ENCODE measurements around the gene TINCR. TPM values are rescaled to one million over a fixed set of nuclear protein-coding genes. Genes with fewer than 3 reads are reported as not detected.
"Not testable (repeated sequence)": the region's sequence is repeated elsewhere in the genome, so short reads cannot be mapped to it uniquely, and the experiment has no call there.

The TINCR gene
- total RNA-seq, 2 experiments from 2014 or later, result 0.38 to 0.50 TPM

- no peaks in the 10 kb centered on the region for H3K9me3 Mint-ChIP-seq
- no peaks in the 10 kb centered on the region for H3K36me3 Mint-ChIP-seq (ENCODE audit: low read depth)
- ChIA-PET CTCF (no interaction called here), POLR2A (no interaction called here)
- no peak for TF ChIP-seq CTCF (IDR thresholded peaks at IDR 0.05)
- H3K4me3 Mint-ChIP-seq, result no peak overlapping the region
- no peak overlapping the region for H3K27ac Mint-ChIP-seq
- ATAC-seq, result no peak
- intact Hi-C loops (cut with micrococcal nuclease), result no loop called here
- H3K4me1 Mint-ChIP-seq (ENCODE audit: low read depth), result peaks cover 3% of the 10 kb centered on the region
- DNase-seq, result no peak
- H3K27me3 Mint-ChIP-seq, result peaks cover 1% of the 10 kb centered on the region
Measured at GRCh38 chr19:5545051-5545450, 22.7 kb downstream of the TINCR start.

GRCh38 chr19:5542665-5543064 is 25.1 kb downstream of the TINCR start:
- no peaks in the 10 kb centered on the region for H3K9me3 Mint-ChIP-seq
- H3K36me3 Mint-ChIP-seq (ENCODE audit: low read depth), result no peaks in the 10 kb centered on the region
- no peak for DNase-seq
- ATAC-seq, result no peak
- no peaks in the 10 kb centered on the region for H3K4me1 Mint-ChIP-seq (ENCODE audit: low read depth)
- H3K27ac Mint-ChIP-seq, result no peak overlapping the region
- intact Hi-C loops (cut with micrococcal nuclease), result no loop called here
- CTCF ChIA-PET, result interaction anchor here (1.2 kb wide), 1 partner anchor 19 kb away, joined by 3 read pairs; no protein-coding TSS in a partner anchor
- no peak overlapping the region for H3K4me3 Mint-ChIP-seq
- POLR2A ChIA-PET, result no interaction called here
- TF ChIP-seq CTCF (IDR thresholded peaks at IDR 0.05), result no peak
- peaks cover 8% of the 10 kb centered on the region for H3K27me3 Mint-ChIP-seq

- Mint-ChIP-seq H3K36me3 (ENCODE audit: low read depth) (no peaks in the 10 kb centered on the region), H3K27ac (no peak overlapping the region), H3K27me3 (peaks cover 9% of the 10 kb centered on the region), H3K4me3 (no peak overlapping the region), H3K9me3 (no peaks in the 10 kb centered on the region), H3K4me1 (ENCODE audit: low read depth) (no peaks in the 10 kb centered on the region)
- TF ChIP-seq CTCF (IDR thresholded peaks at IDR 0.05), result no peak
- CTCF ChIA-PET, result no interaction called here
- DNase-seq (no peak), ATAC-seq (no peak)
- POLR2A ChIA-PET, result no interaction called here
- intact Hi-C loops (cut with micrococcal nuclease), result no loop called here
Measured at GRCh38 chr19:5541456-5541855, 26.3 kb downstream of the TINCR start.

- intact Hi-C loops (cut with micrococcal nuclease), result no loop called here
Measured at GRCh38 chr19:5540208-5540607, 27.5 kb downstream of the TINCR start.

DNA sequence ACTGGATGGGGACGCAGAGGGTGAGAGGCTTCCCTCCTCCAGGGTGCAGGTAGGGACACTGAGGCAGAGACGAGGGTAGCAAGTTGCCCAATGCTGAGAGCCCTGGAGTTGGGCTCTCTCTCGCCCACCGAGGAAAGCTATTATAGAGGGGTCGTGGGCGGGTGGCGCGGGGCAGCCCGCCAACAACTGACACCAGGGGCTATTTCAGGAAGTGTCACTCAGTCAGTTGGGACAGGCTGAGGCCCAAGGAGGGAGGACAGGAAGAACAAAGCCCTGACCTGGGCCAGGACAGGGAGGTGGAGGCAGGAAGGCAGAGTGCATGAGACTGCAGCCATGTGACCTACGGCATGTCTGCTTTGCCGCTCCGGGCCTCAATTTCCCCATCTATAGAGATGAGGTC is 29.9 kb downstream of the TINCR start:
- CTCF ChIA-PET, result interaction anchor here (1.0 kb wide), 1 partner anchor 9 kb away, joined by 4 read pairs; no protein-coding TSS in a partner anchor

More at GRCh38 chr19:5540208-5540607, 27.5 kb downstream of the TINCR start:
- TF ChIP-seq CTCF (IDR thresholded peaks at IDR 0.05), result no peak
- Mint-ChIP-seq H3K9me3 (peaks cover 2% of the 10 kb centered on the region), H3K27me3 (peaks cover 14% of the 10 kb centered on the region), H3K4me3 (no peak overlapping the region), H3K4me1 (ENCODE audit: low read depth) (no peaks in the 10 kb centered on the region), H3K36me3 (ENCODE audit: low read depth) (peaks cover 2% of the 10 kb centered on the region), H3K27ac (no peak overlapping the region)
- ATAC-seq, result no peak
- no peak for DNase-seq
- CTCF ChIA-PET, result no interaction called here
- POLR2A ChIA-PET, result interaction anchor here (0.7 kb wide), 1 partner anchor 86 kb away, joined by 3 read pairs; no protein-coding TSS in a partner anchor

GRCh38 chr19:5536982-5537579 is 30.7 kb downstream of the TINCR start:
- H3K36me3 Mint-ChIP-seq (ENCODE audit: low read depth); ATAC-seq; H3K27ac Mint-ChIP-seq; intact Hi-C loops (cut with micrococcal nuclease); H3K4me3 Mint-ChIP-seq; H3K4me1 Mint-ChIP-seq (ENCODE audit: low read depth); DNase-seq; POLR2A ChIA-PET: not testable (repeated sequence)
- Mint-ChIP-seq H3K9me3 (peaks cover 16% of the 10 kb centered on the region), H3K27me3 (peaks cover 18% of the 10 kb centered on the region)
- CTCF ChIA-PET, result interaction anchor here (0.6 to 1.5 kb wide), 3 partner anchors 10 to 184 kb away, joined by 3 to 6 read pairs (median 4); no protein-coding TSS in a partner anchor

More for the DNA sequence above, 29.9 kb downstream of the TINCR start:
- peaks cover 15% of the 10 kb centered on the region for H3K9me3 Mint-ChIP-seq
- H3K4me1 Mint-ChIP-seq (ENCODE audit: low read depth), result no peaks in the 10 kb centered on the region
- H3K27ac Mint-ChIP-seq, result no peak overlapping the region
- DNase-seq (no peak), ATAC-seq (no peak)
- peaks cover 17% of the 10 kb centered on the region for H3K27me3 Mint-ChIP-seq
- intact Hi-C loops (cut with micrococcal nuclease), result no loop called here
- H3K4me3 Mint-ChIP-seq, result no peak overlapping the region
- H3K36me3 Mint-ChIP-seq (ENCODE audit: low read depth), result peaks cover 7% of the 10 kb centered on the region
- POLR2A ChIA-PET, result no interaction called here
- no peak for TF ChIP-seq CTCF (IDR thresholded peaks at IDR 0.05)

All from activated CD8-positive, alpha-beta T cell treated with anti-CD3 and anti-CD28 coated beads for 36 hours (primary cell).